ENCODE results near the gene OR52I1. TPM values are rescaled to one million over a fixed set of nuclear protein-coding genes. Genes with fewer than 3 reads are reported as not detected.
A peak's percentile ranks its signal among the peaks of the same experiment; 100 is the strongest.

OR52I1 gene
- total RNA-seq, 4 donors from 2014 or later, result not detected

GRCh38 chr11:4641501-4641900, 47.7 kb downstream of the OR52I1 start:
- no peak overlapping the region for H3K27ac ChIP-seq
- H3K27me3 ChIP-seq, result no peaks in the 10 kb centered on the region
- no peaks in the 10 kb centered on the region for H3K36me3 ChIP-seq
- no peak for DNase-seq
- H3K4me3 ChIP-seq, result no peak overlapping the region
- H3K9me3 ChIP-seq, result no peaks in the 10 kb centered on the region
- intact Hi-C loops (cut with DNase I; ENCODE audit: low total_unique reads), result no loop called here
- TF ChIP-seq, protein P1, sequence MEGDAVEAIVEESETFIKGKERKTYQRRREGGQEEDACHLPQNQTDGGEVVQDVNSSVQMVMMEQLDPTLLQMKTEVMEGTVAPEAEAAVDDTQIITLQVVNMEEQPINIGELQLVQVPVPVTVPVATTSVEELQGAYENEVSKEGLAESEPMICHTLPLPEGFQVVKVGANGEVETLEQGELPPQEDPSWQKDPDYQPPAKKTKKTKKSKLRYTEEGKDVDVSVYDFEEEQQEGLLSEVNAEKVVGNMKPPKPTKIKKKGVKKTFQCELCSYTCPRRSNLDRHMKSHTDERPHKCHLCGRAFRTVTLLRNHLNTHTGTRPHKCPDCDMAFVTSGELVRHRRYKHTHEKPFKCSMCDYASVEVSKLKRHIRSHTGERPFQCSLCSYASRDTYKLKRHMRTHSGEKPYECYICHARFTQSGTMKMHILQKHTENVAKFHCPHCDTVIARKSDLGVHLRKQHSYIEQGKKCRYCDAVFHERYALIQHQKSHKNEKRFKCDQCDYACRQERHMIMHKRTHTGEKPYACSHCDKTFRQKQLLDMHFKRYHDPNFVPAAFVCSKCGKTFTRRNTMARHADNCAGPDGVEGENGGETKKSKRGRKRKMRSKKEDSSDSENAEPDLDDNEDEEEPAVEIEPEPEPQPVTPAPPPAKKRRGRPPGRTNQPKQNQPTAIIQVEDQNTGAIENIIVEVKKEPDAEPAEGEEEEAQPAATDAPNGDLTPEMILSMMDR (IDR thresholded peaks at IDR 0.05), result no peak
- no peak for TF ChIP-seq POLR2A (IDR thresholded peaks at IDR 0.05)
- no peaks in the 10 kb centered on the region for H3K4me1 ChIP-seq

DNA sequence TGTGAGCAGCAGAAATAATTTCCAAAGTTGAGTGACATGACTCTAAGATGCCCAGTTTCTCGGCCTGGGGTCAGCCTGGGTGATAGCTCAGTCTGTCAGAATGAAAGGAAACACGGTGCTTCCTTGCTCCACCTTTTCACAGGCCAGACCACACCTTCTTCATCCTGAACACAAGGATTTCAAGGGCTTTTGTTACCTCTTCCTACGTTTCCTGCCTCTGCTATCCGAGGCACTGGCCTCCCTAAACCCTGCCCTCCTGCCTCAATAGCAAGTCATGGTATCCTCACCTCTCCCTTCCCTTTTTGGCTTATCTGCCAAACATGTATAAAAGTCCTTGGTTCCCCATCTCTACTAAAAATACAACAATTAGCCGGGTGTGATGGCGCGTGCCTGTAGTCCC, 48.2 kb downstream of the OR52I1 start:
- H3K4me3 ChIP-seq, result no peak overlapping the region
- no peaks in the 10 kb centered on the region for H3K27me3 ChIP-seq
- TF ChIP-seq, protein P1 (IDR thresholded peaks at IDR 0.05), result no peak
- TF ChIP-seq POLR2A (IDR thresholded peaks at IDR 0.05), result no peak
- no peak for DNase-seq
- intact Hi-C loops (cut with DNase I; ENCODE audit: low total_unique reads), result no loop called here
- H3K4me1 ChIP-seq, result no peaks in the 10 kb centered on the region
- no peaks in the 10 kb centered on the region for H3K9me3 ChIP-seq
- no peak overlapping the region for H3K27ac ChIP-seq
- H3K36me3 ChIP-seq, result no peaks in the 10 kb centered on the region

- no peak overlapping the region for H3K27ac ChIP-seq
- no peak for TF ChIP-seq POLR2A (IDR thresholded peaks at IDR 0.05)
- TF ChIP-seq, protein P1 (IDR thresholded peaks at IDR 0.05), result no peak
- no peaks in the 10 kb centered on the region for H3K9me3 ChIP-seq
- no peak overlapping the region for H3K4me3 ChIP-seq
- H3K4me1 ChIP-seq, result no peaks in the 10 kb centered on the region
- H3K27me3 ChIP-seq, result no peaks in the 10 kb centered on the region
- intact Hi-C loops (cut with DNase I; ENCODE audit: low total_unique reads), result no loop called here
- peak in 1 of 2 donors; percentile 18 for DNase-seq
- no peaks in the 10 kb centered on the region for H3K36me3 ChIP-seq
These were observed 49.2 kb downstream of the OR52I1 start for GRCh38 chr11:4643076-4643475.

DNA sequence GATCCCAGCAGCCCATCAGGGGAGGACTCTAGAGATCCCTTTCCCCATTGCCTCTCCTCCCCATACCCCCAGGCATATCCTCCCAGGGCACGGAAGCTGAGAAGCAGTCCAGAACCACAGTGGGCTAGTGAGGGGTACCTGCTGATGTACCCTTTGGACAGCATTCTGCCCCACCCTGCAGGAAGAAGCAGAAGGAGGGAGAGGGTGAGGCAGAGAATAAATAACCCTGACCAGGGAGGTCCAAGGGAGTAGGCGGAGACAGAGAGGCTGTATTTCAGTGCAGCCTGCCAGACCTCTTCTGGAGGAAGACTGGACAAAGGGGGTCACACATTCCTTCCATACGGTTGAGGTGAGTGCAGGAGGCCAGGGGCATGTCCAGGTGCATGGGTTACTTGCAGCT, 49.8 kb downstream of the OR52I1 start, which contains the start of gene OR51E1:
Gene OR51E1 (plus strand): TSS at position 301 of the 400 bp plus-strand sequence. CDS start 8,545 bp downstream, outside the sequence.
- intact Hi-C loops (cut with DNase I; ENCODE audit: low total_unique reads), result no loop called here
- Histone ChIP-seq H3K4me1 (no peaks in the 10 kb centered on the region), H3K9me3 (no peaks in the 10 kb centered on the region), H3K27me3 (no peaks in the 10 kb centered on the region), H3K27ac (no peak within 1 kb of the TSS), H3K4me3 (no peak within 1 kb of the TSS), H3K36me3 (no peaks in the 10 kb centered on the region)
- no peak for DNase-seq
- no peak for TF ChIP-seq POLR2A (IDR thresholded peaks at IDR 0.05)
- TF ChIP-seq, protein P1 (IDR thresholded peaks at IDR 0.05), result no peak

DNA sequence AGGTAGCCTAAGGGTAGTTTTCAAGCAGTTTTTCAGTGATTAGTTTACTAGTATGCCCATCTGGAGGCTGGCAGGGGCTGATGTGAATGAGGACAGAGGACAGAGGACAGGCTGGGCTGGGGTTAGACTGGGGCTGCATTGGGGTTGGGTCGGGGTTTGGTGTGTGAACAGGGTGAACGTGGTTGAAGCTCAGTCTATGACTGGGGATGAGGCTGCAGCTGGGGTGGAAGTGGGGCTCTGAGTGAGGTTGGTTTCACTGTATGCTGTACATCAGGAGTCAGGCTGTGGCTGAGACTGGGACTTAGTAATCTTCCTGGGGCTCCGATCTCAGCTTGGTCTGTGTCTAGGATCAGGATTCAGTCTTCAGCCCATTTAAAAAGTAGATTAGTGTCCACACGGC, 50.4 kb downstream of the OR52I1 start:
- H3K27ac ChIP-seq, result no peak overlapping the region
- DNase-seq, result no peak
- H3K27me3 ChIP-seq, result no peaks in the 10 kb centered on the region
- intact Hi-C loops (cut with DNase I; ENCODE audit: low total_unique reads), result no loop called here
- H3K36me3 ChIP-seq, result no peaks in the 10 kb centered on the region
- no peaks in the 10 kb centered on the region for H3K9me3 ChIP-seq
- H3K4me1 ChIP-seq, result no peaks in the 10 kb centered on the region
- TF ChIP-seq, protein P1 (IDR thresholded peaks at IDR 0.05), result no peak
- no peak for TF ChIP-seq POLR2A (IDR thresholded peaks at IDR 0.05)
- H3K4me3 ChIP-seq, result no peak overlapping the region

Other genes with a start within 250 kb of the OR52I1 start
- 1 to 10 TPM in 1 of 4 donors, not detected in 3; 1.3 TPM for gene OR52B4, start 225.7 kb upstream of the OR52I1 start, total RNA-seq
- gene TRIM21, start 200.3 kb upstream of the OR52I1 start, total RNA-seq, result 10 to 100 TPM in 3 of 4 donors, 1 to 10 TPM in 1; 5.0 to 28.0 (median 17.0) TPM
- not detected for gene OR52K2, start 144.7 kb upstream of the OR52I1 start, total RNA-seq
- gene OR52K1, start 111.4 kb upstream of the OR52I1 start, total RNA-seq, result not detected
- not detected for gene OR52M1, start 48.8 kb upstream of the OR52I1 start, total RNA-seq
- not detected for gene OR52I2, start 12.3 kb upstream of the OR52I1 start, total RNA-seq
- 10 to 100 TPM in 3 of 4 donors, 1 to 10 TPM in 1; 9.0 to 22.7 (median 13.3) TPM for gene TRIM68, start 14.2 kb downstream of the OR52I1 start, total RNA-seq
- gene OR51D1, start 43.4 kb downstream of the OR52I1 start, total RNA-seq, result not detected
- 1 to 10 TPM in 2 of 4 donors, under 1 TPM in 1, not detected in 1; 0.26 to 1.4 (median 1.0) TPM for gene OR51E1, start 49.9 kb downstream of the OR52I1 start, total RNA-seq
- gene OR51E2, start 103.8 kb downstream of the OR52I1 start, total RNA-seq, result 1 to 10 TPM in 1 of 4 donors, under 1 TPM in 3; 0.26 to 1.8 (median 0.49) TPM
- gene MMP26, start 110.7 kb downstream of the OR52I1 start, total RNA-seq, result not detected
- not detected for gene OR51F1, start 175.9 kb downstream of the OR52I1 start, total RNA-seq
- gene OR52R1, start 210.3 kb downstream of the OR52I1 start, total RNA-seq, result not detected
- gene OR51F2, start 227.3 kb downstream of the OR52I1 start, total RNA-seq, result not detected

Data from uterus (tissue), 4 donors.